GM12864 (cell line): Measurements from ENCODE around the gene CRIM1.

Experiments
- DNase-seq: peaks from one replicate; pipeline ENCODE4 v3.0.0-alpha.2; 2011; ENCODE audit warnings: low read depth
- H3K4me3 ChIP-seq: 2 replicates; pipeline ENCODE4 v1.5.1; 2011; ENCODE audit warnings: mild to moderate bottlenecking, low read depth, low read length, control low read depth
- TF ChIP-seq, protein P1 (sequence below): IDR thresholded peaks from 2 replicates; pipeline ENCODE4 v1.5.1; 2011; ENCODE audit warnings: low read depth, mild to moderate bottlenecking, moderate library complexity, low read length, control low read depth, inconsistent platforms; ENCODE audit errors: missing control alignments

Gene CRIM1

DNA sequence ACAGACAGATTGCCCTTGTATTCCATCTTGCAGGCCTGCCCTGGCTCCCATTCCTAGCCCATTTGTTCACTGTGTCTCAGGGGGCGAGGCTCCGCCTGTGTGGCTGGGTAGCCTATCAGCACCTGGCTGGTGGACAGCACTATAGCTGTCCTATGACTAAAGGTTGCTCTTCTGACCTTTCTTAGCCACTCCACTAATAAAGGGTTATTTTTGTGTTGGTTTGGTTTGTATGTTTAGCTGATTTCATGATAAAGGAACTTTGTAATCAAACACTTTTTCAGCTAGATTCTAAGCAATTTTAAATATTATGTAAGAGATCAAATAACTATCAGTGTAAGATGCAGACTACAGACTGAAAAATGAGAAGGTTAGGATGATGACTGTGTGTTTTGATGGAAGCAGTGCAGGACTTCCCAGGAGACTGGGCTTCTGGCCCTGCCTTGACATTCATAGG lies 72.2 kb downstream of the CRIM1 start:
- no peak overlapping the region for H3K4me3 ChIP-seq
- no peak for DNase-seq
- TF ChIP-seq, protein P1, sequence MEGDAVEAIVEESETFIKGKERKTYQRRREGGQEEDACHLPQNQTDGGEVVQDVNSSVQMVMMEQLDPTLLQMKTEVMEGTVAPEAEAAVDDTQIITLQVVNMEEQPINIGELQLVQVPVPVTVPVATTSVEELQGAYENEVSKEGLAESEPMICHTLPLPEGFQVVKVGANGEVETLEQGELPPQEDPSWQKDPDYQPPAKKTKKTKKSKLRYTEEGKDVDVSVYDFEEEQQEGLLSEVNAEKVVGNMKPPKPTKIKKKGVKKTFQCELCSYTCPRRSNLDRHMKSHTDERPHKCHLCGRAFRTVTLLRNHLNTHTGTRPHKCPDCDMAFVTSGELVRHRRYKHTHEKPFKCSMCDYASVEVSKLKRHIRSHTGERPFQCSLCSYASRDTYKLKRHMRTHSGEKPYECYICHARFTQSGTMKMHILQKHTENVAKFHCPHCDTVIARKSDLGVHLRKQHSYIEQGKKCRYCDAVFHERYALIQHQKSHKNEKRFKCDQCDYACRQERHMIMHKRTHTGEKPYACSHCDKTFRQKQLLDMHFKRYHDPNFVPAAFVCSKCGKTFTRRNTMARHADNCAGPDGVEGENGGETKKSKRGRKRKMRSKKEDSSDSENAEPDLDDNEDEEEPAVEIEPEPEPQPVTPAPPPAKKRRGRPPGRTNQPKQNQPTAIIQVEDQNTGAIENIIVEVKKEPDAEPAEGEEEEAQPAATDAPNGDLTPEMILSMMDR = no peak

DNA sequence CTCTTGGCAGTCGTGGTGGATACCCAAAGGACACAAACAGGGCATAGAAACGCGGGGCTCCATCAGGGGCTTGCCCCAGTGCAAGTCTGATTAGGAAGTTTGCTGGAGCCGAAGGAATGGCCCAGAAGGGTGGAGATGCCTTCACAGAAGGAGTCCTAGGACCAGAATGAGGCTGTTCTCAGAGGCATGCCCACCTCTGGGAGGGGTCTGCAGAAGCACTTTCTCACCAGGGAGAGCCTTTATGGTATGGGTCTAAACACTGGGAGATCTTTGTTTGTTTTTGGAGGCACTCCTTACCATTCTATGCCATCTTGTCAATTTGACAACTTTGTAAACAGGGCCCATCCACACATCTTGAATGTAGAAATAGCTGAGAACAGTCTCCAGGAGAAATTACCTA lies 75.0 kb downstream of the CRIM1 start:
- H3K4me3 ChIP-seq = no peak overlapping the region
- TF ChIP-seq, protein P1 = no peak
- DNase-seq = no peak

DNA sequence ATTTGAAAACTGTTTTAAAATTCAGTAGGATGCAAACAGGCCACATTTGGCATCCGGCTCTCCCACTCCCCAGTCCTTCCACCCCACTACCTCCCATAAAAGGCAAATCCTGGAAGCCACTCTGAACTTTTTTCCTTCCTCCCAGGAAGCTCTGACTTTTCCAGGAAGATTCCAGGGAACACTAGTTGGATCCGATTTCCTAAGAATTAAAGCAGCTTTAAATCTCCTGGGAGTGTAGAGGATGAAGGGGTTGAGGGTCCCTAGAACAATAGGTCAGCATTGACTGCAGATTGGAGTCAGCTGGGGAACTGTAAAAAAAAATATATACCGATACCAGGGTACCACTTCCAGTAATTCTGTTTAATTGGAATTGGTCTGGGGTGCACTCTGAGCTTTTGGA lies 76.9 kb downstream of the CRIM1 start:
- H3K4me3 ChIP-seq = no peak overlapping the region
- TF ChIP-seq, protein P1 = no peak
- DNase-seq = no peak

DNA sequence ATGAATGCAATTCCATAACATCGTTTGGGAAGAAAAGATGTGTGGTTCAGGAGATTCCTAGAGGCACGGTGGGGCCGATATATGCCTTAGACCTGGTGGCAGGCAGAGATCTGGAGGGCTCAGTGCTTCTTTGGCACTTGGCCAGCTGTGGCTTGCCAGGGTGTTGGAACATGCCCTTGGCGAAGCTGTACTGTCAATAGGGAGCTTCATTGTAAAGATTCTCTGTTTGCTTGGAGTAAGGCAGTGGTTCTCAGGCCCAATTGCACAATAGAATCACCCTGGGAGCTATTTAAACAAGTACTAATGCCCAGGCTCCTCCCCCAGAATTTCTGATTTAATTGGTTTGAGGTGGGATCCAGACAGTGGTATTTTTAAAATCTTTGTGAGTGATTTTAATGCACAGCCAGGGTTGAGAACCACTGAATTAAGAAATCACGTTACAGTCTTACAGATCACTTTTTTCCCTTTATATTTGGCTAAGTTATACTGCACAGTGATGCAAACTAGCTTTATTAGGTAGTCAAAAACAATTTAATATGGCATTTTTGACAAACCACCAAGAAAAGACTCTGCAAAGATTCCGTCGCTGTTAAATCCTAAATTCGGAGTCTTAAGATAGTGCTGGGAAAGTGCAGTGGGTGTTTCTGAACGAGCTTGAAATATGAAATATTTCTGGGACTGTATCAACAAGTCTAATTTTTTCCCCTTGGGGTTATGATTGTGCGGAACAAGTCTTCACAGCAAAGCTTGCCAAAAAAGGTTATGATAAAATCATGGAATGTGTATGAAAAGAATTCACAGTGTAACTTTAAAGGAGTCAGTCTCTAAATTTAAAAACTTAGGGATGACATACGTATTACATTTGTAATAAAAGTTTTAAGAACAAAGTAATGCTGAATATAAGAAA lies 78.0 kb downstream of the CRIM1 start:
- TF ChIP-seq, protein P1 = no peak
- DNase-seq = no peak
- no peak overlapping the region for H3K4me3 ChIP-seq

DNA sequence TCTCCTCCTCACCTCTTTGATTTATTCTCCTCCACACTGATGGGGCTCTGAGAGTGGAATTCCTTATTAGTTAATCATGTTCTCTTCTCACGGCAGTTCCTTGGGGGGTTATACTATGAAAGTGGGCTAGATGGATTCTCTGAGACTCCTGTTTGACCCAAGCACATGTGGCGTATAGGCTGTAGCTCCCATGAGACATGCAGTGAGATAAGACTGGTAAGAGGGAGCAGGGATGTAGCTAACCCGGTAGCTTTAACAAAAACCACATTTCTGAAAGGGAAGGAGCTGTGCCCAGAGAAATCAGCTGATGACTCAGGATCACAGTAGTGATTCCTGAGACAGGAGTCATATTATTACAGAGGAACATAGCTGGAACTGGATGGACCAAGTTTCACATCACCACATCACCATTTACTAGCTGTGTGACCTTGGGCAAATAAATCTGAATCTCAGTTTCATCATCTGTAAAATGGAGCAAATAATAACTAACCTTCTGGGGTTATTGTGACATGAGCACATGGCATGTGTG lies 82.9 kb downstream of the CRIM1 start:
- TF ChIP-seq, protein P1 = no peak
- no peak for DNase-seq
- no peak overlapping the region for H3K4me3 ChIP-seq

DNA sequence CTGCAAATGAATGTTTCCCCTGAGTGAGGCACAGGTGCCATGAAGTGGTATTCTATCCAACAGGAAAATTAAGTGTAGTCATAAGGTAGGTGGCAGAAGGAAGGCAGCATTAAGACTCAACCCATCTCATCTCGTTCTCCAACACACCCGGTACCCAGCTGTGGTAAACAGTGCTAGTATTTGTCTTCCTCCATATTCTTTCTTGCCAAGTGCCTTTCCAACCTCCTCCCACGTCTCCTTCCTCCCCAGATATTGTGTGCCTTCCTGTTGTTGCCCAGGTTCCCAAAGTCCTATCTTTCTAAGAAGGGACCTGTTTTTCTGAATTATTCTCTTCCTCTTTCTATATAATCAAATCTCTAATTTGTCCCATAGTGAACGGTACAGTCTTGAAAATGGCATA lies 83.5 kb downstream of the CRIM1 start:
- H3K4me3 ChIP-seq = no peak overlapping the region
- TF ChIP-seq, protein P1 = no peak
- no peak for DNase-seq
